ENCODE measurements around the gene TMEM256. TPM values are rescaled to one million over a fixed set of nuclear protein-coding genes. Genes with fewer than 3 reads are reported as not detected.

The TMEM256 gene
- polyA plus RNA-seq, 3 donors: 82.4 to 93.2 (median 86.5) TPM

DNA sequence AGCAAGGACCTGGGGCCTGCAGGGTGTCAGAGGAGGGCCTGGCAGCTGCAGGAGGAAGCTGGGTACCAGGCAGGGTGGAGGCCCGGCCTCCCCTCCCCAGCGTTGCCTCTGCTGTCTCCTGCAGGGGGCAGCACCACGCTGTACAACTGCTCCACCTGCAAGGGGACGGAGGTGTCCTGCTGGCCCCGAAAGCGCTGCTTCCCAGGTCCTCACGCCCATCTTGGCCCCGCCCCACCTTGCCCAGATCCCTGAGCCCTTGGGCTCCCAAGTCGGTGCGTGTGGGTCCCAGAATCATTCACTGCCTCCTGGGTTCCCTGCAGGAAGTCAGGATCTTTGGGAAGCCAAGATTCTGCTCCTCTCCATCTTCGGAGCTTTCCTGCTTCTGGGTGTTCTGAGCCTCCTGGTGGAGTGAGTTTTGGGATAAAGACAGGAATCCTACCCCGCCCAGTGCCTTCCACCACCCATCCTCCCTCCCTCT, 47.8 kb downstream of the TMEM256 start:
- peak in 1 of 3 donors; percentile 38 for DNase-seq (ENCODE audit: low read depth in 3 of 3, low spot score in 2 of 3)

DNA sequence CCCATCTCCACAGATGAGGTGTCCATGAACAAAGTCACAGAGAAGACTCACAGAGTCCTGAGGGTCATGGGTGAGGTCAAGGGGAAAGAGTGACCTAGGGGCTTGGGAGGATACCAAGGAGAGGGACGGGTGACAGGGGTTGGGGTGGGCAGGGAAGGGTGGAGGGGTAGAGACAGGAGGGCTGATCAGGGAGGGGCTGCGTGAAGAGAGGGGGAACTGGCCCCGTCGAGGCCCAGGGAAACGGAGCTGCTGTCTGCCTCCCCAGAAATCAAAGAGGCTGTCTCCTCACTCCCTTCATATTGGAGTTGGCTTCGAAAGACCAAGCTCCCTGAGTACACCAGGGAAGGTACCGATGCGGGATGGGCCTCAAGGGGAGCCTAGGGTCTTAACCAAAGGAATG, 48.3 kb downstream of the TMEM256 start:
- DNase-seq (ENCODE audit: low read depth in 3 of 3, low spot score in 2 of 3): no peak

DNA sequence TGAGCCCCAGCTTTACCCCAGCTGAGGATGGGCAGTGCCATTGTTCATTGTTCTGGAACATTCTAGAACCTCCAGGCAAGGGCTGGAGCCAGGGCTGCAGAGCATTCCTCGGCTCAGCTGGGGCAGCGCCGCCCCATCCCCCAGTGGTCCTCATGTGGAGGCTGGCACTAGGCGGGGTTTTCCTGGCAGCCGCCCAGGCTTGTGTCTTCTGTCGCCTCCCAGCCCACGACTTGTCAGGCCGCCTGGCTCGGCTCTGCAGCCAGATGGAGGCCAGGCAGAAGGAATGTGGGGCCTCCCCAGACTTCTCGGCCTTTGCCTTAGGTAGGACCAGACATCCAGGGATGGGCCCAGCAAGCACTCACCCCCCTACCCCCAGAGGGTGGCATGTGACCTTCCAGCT, 48.8 kb downstream of the TMEM256 start, which contains the start of gene TMEM95:
Gene TMEM95, plus strand, starts transcription at position 104 of the 400 bp plus-strand sequence. Its CDS starts 49 bp downstream, at position 153.
- no peak for DNase-seq (ENCODE audit: low read depth in 3 of 3, low spot score in 2 of 3)

DNA sequence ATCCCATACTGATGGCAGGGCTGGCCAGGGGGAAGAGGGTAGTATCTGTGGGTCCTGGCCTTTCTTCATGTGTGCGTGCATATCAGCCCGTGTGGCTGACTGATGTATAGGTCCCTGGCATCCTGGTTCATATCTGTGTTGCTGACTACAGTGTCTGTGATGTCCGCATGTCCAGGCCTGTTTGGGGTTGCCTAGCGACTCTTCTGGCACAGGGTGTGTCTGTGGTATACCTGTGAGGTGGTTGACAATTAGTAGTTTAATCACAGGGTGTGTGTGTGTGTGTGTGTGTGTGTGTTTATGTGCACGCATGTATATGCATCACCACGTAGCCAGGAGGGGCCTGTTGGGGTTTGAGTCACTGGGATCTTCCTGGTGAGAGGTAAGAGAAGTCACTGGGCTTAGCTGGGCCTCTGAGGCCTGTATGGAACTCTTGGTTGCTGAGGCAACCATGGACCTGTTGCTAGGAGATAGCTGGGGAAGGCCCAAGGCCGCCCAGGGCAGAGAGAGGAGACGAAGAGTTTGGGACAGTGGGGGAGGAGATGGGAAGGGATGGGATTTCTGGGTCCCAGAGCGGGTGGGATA, 49.5 kb downstream of the TMEM256 start:
- DNase-seq (ENCODE audit: low read depth in 3 of 3, low spot score in 2 of 3): no peak

Other genes starting within 250 kb of the TMEM256 start
- 1 to 10 TPM; 5.3 to 6.7 (median 5.7) TPM for gene ASGR1, start 224.7 kb downstream of the TMEM256 start, polyA plus RNA-seq (ENCODE audit: insufficient read length in 3 of 3)
- gene DLG4, start 184.3 kb downstream of the TMEM256 start, polyA plus RNA-seq (ENCODE audit: insufficient read length in 3 of 3): 10 to 100 TPM; 22.5 to 25.2 (median 22.8) TPM
- gene ACADVL, start 184.2 kb downstream of the TMEM256 start, polyA plus RNA-seq (ENCODE audit: insufficient read length in 3 of 3): 100 to 1,000 TPM; 371 to 476 (median 439) TPM
- 10 to 100 TPM; 44.4 to 52.4 (median 44.8) TPM for gene DVL2, start 169.6 kb downstream of the TMEM256 start, polyA plus RNA-seq (ENCODE audit: insufficient read length in 3 of 3)
- 10 to 100 TPM; 51.1 to 60.7 (median 53.7) TPM for gene PHF23, start 164.6 kb downstream of the TMEM256 start, polyA plus RNA-seq (ENCODE audit: insufficient read length in 3 of 3)
- gene GABARAP, start 161.6 kb downstream of the TMEM256 start, polyA plus RNA-seq (ENCODE audit: insufficient read length in 3 of 3): 100 to 1,000 TPM; 466 to 495 (median 468) TPM
- 100 to 1,000 TPM; 142 to 144 (median 142) TPM for gene CTDNEP1, start 152.4 kb downstream of the TMEM256 start, polyA plus RNA-seq (ENCODE audit: insufficient read length in 3 of 3)
- gene ELP5, start 151.9 kb downstream of the TMEM256 start, polyA plus RNA-seq (ENCODE audit: insufficient read length in 3 of 3): 10 to 100 TPM; 48.1 to 53.1 (median 51.8) TPM
- gene CLDN7, start 141.6 kb downstream of the TMEM256 start, polyA plus RNA-seq (ENCODE audit: insufficient read length in 3 of 3): 10 to 100 TPM; 37.3 to 47.0 (median 46.1) TPM
- gene SLC2A4, start 122.4 kb downstream of the TMEM256 start, polyA plus RNA-seq (ENCODE audit: insufficient read length in 3 of 3): 1 to 10 TPM; 1.6 to 2.2 (median 2.0) TPM
- gene YBX2, start 109.5 kb downstream of the TMEM256 start, polyA plus RNA-seq (ENCODE audit: insufficient read length in 3 of 3): 1 to 10 TPM; 1.8 to 3.1 (median 2.8) TPM
- gene EIF5A, start 96.5 kb downstream of the TMEM256 start, polyA plus RNA-seq (ENCODE audit: insufficient read length in 3 of 3): 100 to 1,000 TPM; 280 to 329 (median 326) TPM
- 10 to 100 TPM; 85.8 to 96.1 (median 87.8) TPM for gene GPS2, start 88.7 kb downstream of the TMEM256 start, polyA plus RNA-seq (ENCODE audit: insufficient read length in 3 of 3)
- 10 to 100 TPM; 23.4 to 27.7 (median 24.7) TPM for gene NEURL4, start 74.8 kb downstream of the TMEM256 start, polyA plus RNA-seq (ENCODE audit: insufficient read length in 3 of 3)
- 1 to 10 TPM; 4.6 to 6.0 (median 5.7) TPM for gene ACAP1, start 67.6 kb downstream of the TMEM256 start, polyA plus RNA-seq (ENCODE audit: insufficient read length in 3 of 3)
- 10 to 100 TPM; 11.7 to 12.7 (median 11.7) TPM for gene KCTD11, start 51.9 kb downstream of the TMEM256 start, polyA plus RNA-seq (ENCODE audit: insufficient read length in 3 of 3)
- not detected for gene TMEM95, start 48.9 kb downstream of the TMEM256 start, polyA plus RNA-seq (ENCODE audit: insufficient read length in 3 of 3)
- gene TNK1, start 23.0 kb downstream of the TMEM256 start, polyA plus RNA-seq (ENCODE audit: insufficient read length in 3 of 3): 1 to 10 TPM; 4.4 to 5.2 (median 4.8) TPM
- gene PLSCR3, start 9.6 kb downstream of the TMEM256 start, polyA plus RNA-seq (ENCODE audit: insufficient read length in 3 of 3): 10 to 100 TPM; 24.3 to 30.9 (median 28.6) TPM
- 10 to 100 TPM; 16.8 to 18.6 (median 18.2) TPM for gene NLGN2, start 3.7 kb upstream of the TMEM256 start, polyA plus RNA-seq (ENCODE audit: insufficient read length in 3 of 3)
- gene SPEM1, start 16.2 kb upstream of the TMEM256 start, polyA plus RNA-seq (ENCODE audit: insufficient read length in 3 of 3): not detected
- gene SPEM2, start 21.5 kb upstream of the TMEM256 start, polyA plus RNA-seq (ENCODE audit: insufficient read length in 3 of 3): not detected
- gene SPEM3, start 24.8 kb upstream of the TMEM256 start, polyA plus RNA-seq (ENCODE audit: insufficient read length in 3 of 3): not detected
- gene TMEM102, start 31.3 kb upstream of the TMEM256 start, polyA plus RNA-seq (ENCODE audit: insufficient read length in 3 of 3): 1 to 10 TPM; 3.6 to 4.4 (median 4.2) TPM
- 1 to 10 TPM; 5.5 to 6.8 (median 6.6) TPM for gene FGF11, start 35.4 kb upstream of the TMEM256 start, polyA plus RNA-seq (ENCODE audit: insufficient read length in 3 of 3)
- gene CHRNB1, start 41.0 kb upstream of the TMEM256 start, polyA plus RNA-seq (ENCODE audit: insufficient read length in 3 of 3): 10 to 100 TPM; 10.1 to 11.0 (median 10.9) TPM
- gene ZBTB4, start 75.5 kb upstream of the TMEM256 start, polyA plus RNA-seq (ENCODE audit: insufficient read length in 3 of 3): 10 to 100 TPM; 35.9 to 38.0 (median 37.6) TPM
- under 1 TPM in 1 of 3 donors, not detected in 2; 0.10 TPM for gene SLC35G6, start 77.3 kb upstream of the TMEM256 start, polyA plus RNA-seq (ENCODE audit: insufficient read length in 3 of 3)
- 100 to 1,000 TPM; 108 to 118 (median 118) TPM for gene POLR2A, start 80.3 kb upstream of the TMEM256 start, polyA plus RNA-seq (ENCODE audit: insufficient read length in 3 of 3)
- 10 to 100 TPM; 21.8 to 24.1 (median 22.3) TPM for gene TNFSF12, start 145.0 kb upstream of the TMEM256 start, polyA plus RNA-seq (ENCODE audit: insufficient read length in 3 of 3)
- 10 to 100 TPM; 11.6 to 15.0 (median 13.4) TPM for gene TNFSF13, start 154.7 kb upstream of the TMEM256 start, polyA plus RNA-seq (ENCODE audit: insufficient read length in 3 of 3)
- 10 to 100 TPM; 85.5 to 93.2 (median 91.8) TPM for gene SENP3, start 157.8 kb upstream of the TMEM256 start, polyA plus RNA-seq (ENCODE audit: insufficient read length in 3 of 3)
- 10 to 100 TPM; 46.9 to 67.9 (median 57.3) TPM for gene CD68, start 175.5 kb upstream of the TMEM256 start, polyA plus RNA-seq (ENCODE audit: insufficient read length in 3 of 3)
- 100 to 1,000 TPM; 125 to 133 (median 125) TPM for gene MPDU1, start 179.8 kb upstream of the TMEM256 start, polyA plus RNA-seq (ENCODE audit: insufficient read length in 3 of 3)
- 1 to 10 TPM; 2.8 to 3.9 (median 2.9) TPM for gene SOX15, start 186.0 kb upstream of the TMEM256 start, polyA plus RNA-seq (ENCODE audit: insufficient read length in 3 of 3)
- gene FXR2, start 210.8 kb upstream of the TMEM256 start, polyA plus RNA-seq (ENCODE audit: insufficient read length in 3 of 3): 10 to 100 TPM; 41.4 to 42.8 (median 42.2) TPM
- gene SAT2, start 223.7 kb upstream of the TMEM256 start, polyA plus RNA-seq (ENCODE audit: insufficient read length in 3 of 3): 100 to 1,000 TPM; 130 to 152 (median 138) TPM
- 1 to 10 TPM; 2.5 to 4.9 (median 3.0) TPM for gene SHBG, start 226.0 kb upstream of the TMEM256 start, polyA plus RNA-seq (ENCODE audit: insufficient read length in 3 of 3)
- 10 to 100 TPM; 15.5 to 20.6 (median 20.4) TPM for gene ATP1B2, start 246.8 kb upstream of the TMEM256 start, polyA plus RNA-seq (ENCODE audit: insufficient read length in 3 of 3)

All from right renal cortex interstitium (tissue), 3 donors.